Measurements from ENCODE around the gene TRAPPC6A.

The TRAPPC6A gene

GRCh38 chr19:45142016-45142725 is 35.9 kb downstream of the TRAPPC6A start:
- Histone ChIP-seq H3K27me3 (ENCODE audit: control insufficient read depth in 5 of 5, insufficient read depth in 4 of 5, low read length in 5 of 5) (no peaks in the 10 kb centered on the region), H3K4me1 (ENCODE audit: control insufficient read depth in 5 of 5, insufficient read depth in 5 of 5, low read length in 5 of 5) (peaks cover 0 to 4% (median 3%) of the 10 kb centered on the region in 5 donors), H3K4me3 (ENCODE audit: low read depth in 1 of 5, low read length in 5 of 5) (no peak overlapping the region), H3K27ac (ENCODE audit: low read depth, low read length) (no peak overlapping the region), H3K36me3 (ENCODE audit: control insufficient read depth in 5 of 5, insufficient read depth in 5 of 5, low read length in 5 of 5) (peaks cover 0 to 55% (median 47%) of the 10 kb centered on the region in 5 donors), H3K9ac (ENCODE audit: low read length in 5 of 5) (no peak overlapping the region), H3K9me3 (ENCODE audit: control insufficient read depth in 5 of 5, low read length in 5 of 5) (no peaks in the 10 kb centered on the region)

- Histone ChIP-seq H3K36me3 (ENCODE audit: control insufficient read depth in 5 of 5, insufficient read depth in 5 of 5, low read length in 5 of 5) (peaks cover 0 to 49% (median 44%) of the 10 kb centered on the region in 5 donors), H3K9me3 (ENCODE audit: control insufficient read depth in 5 of 5, low read length in 5 of 5) (no peaks in the 10 kb centered on the region), H3K4me1 (ENCODE audit: control insufficient read depth in 5 of 5, insufficient read depth in 5 of 5, low read length in 5 of 5) (peaks cover 0 to 11% (median 8%) of the 10 kb centered on the region in 5 donors), H3K4me3 (ENCODE audit: low read depth in 1 of 5, low read length in 5 of 5) (no peak overlapping the region), H3K9ac (ENCODE audit: low read length in 5 of 5) (no peak overlapping the region), H3K27ac (ENCODE audit: low read depth, low read length) (no peak overlapping the region), H3K27me3 (ENCODE audit: control insufficient read depth in 5 of 5, insufficient read depth in 4 of 5, low read length in 5 of 5) (no peaks in the 10 kb centered on the region)
These were observed 36.7 kb downstream of the TRAPPC6A start for GRCh38 chr19:45141203-45141900.

GRCh38 chr19:45140533-45140932 is 37.5 kb downstream of the TRAPPC6A start:
- Histone ChIP-seq H3K27me3 (ENCODE audit: control insufficient read depth in 5 of 5, insufficient read depth in 4 of 5, low read length in 5 of 5) (no peaks in the 10 kb centered on the region), H3K4me3 (ENCODE audit: low read depth in 1 of 5, low read length in 5 of 5) (no peak overlapping the region), H3K27ac (ENCODE audit: low read depth, low read length) (no peak overlapping the region), H3K9me3 (ENCODE audit: control insufficient read depth in 5 of 5, low read length in 5 of 5) (no peaks in the 10 kb centered on the region), H3K9ac (ENCODE audit: low read length in 5 of 5) (no peak overlapping the region), H3K4me1 (ENCODE audit: control insufficient read depth in 5 of 5, insufficient read depth in 5 of 5, low read length in 5 of 5) (peaks cover 0 to 12% (median 8%) of the 10 kb centered on the region in 5 donors), H3K36me3 (ENCODE audit: control insufficient read depth in 5 of 5, insufficient read depth in 5 of 5, low read length in 5 of 5) (peaks cover 0 to 42% (median 39%) of the 10 kb centered on the region in 5 donors)

DNA sequence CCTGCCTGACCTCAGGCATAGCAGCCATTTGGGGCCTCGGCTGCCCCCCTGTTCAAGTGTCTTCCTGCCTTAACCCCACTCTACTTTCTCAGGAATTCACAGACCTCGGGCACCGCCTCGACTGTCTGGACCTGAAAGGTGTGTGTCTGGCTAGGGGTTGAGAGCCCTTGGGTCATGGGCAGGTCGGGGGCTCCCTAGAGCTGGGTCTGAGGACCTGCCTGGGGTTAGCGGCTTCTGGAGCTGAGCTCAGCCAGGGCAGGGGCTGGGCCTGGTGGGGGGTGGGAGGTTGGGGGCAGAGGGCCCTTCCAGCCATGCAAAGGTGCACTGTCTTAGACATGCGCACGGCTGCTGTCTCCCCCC is 37.9 kb downstream of the TRAPPC6A start:
- Histone ChIP-seq H3K36me3 (ENCODE audit: control insufficient read depth in 5 of 5, insufficient read depth in 5 of 5, low read length in 5 of 5) (peaks cover 0 to 38% (median 35%) of the 10 kb centered on the region in 5 donors), H3K4me1 (ENCODE audit: control insufficient read depth in 5 of 5, insufficient read depth in 5 of 5, low read length in 5 of 5) (peaks cover 0 to 12% (median 8%) of the 10 kb centered on the region in 5 donors), H3K27me3 (ENCODE audit: control insufficient read depth in 5 of 5, insufficient read depth in 4 of 5, low read length in 5 of 5) (no peaks in the 10 kb centered on the region), H3K9me3 (ENCODE audit: control insufficient read depth in 5 of 5, low read length in 5 of 5) (no peaks in the 10 kb centered on the region), H3K9ac (ENCODE audit: low read length in 5 of 5) (no peak overlapping the region), H3K27ac (ENCODE audit: low read depth, low read length) (no peak overlapping the region), H3K4me3 (ENCODE audit: low read depth in 1 of 5, low read length in 5 of 5) (no peak overlapping the region)

DNA sequence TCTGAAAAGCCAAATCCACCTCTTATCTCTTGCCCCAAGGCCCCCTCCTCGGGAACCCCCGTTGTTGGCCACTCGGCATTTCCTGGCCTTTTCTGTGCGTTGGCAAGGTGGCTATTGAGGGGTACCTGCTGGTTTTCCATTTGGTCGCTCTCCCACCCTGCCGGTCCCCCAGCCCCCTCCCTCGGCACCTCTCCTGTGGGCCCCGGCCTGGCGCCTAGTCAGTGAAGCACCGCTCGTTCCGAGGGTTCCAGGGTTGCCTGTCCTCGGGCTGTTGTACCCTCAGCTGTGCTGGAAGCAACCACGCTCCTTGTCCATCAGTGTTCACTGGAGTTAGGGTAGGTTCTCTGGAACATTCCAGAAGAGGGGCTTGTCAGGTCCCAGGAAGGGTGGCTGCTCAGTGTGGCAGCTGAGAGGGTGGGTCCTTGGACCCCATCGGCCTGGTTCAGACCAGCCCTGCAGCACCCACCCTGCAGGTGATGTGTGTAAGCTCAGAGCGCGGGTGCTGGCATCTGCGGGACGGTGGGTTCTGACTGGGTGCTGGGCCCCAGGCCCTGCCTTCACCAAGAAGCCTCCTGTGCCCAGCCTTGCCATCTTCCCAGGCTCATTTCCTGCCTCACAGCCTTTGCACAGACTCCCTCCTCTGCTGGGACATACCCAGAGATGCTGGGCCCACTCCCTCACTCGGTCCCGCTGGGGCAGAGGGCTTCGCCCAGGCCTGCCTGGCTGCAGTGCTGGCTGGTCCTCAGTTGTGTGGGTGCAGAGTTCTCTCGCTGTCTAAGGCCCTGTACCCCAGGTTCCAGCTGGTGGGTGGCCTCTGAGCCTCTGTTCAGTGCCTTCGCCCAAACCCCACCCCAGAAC is 38.5 kb downstream of the TRAPPC6A start:
- Histone ChIP-seq H3K9me3 (ENCODE audit: control insufficient read depth in 5 of 5, low read length in 5 of 5) (no peaks in the 10 kb centered on the region), H3K4me3 (ENCODE audit: low read depth in 1 of 5, low read length in 5 of 5) (no peak overlapping the region), H3K27ac (ENCODE audit: low read depth, low read length) (no peak overlapping the region), H3K4me1 (ENCODE audit: control insufficient read depth in 5 of 5, insufficient read depth in 5 of 5, low read length in 5 of 5) (peaks cover 0 to 12% (median 8%) of the 10 kb centered on the region in 5 donors), H3K27me3 (ENCODE audit: control insufficient read depth in 5 of 5, insufficient read depth in 4 of 5, low read length in 5 of 5) (no peaks in the 10 kb centered on the region), H3K9ac (ENCODE audit: low read length in 5 of 5) (no peak overlapping the region), H3K36me3 (ENCODE audit: control insufficient read depth in 5 of 5, insufficient read depth in 5 of 5, low read length in 5 of 5) (peaks cover 0 to 33% (median 31%) of the 10 kb centered on the region in 5 donors)

DNA sequence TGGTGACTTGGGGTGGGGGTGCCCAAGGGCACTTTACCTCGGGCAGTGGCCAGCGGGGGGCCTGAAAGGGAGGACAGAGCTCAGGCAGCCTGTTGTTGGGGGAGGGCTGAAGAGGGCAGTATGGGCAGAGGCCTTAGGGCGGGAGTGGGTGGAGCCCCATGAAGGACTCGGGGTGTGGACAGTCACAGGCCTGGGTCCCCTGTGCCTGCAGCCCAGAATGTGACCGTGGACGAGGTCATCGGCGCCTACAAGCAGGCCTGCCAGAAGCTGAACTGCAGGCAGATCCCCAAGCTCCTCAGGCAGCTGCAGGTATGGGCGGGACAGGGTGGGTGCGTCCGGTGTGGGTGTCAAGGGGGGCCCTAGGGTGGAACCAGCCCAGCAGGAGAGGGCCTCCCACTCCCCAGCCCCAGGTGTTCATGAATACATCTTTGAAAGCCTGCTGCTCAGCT is 39.7 kb downstream of the TRAPPC6A start:
- Histone ChIP-seq H3K9me3 (ENCODE audit: control insufficient read depth in 5 of 5, low read length in 5 of 5) (no peaks in the 10 kb centered on the region), H3K36me3 (ENCODE audit: control insufficient read depth in 5 of 5, insufficient read depth in 5 of 5, low read length in 5 of 5) (peaks cover 0 to 29% (median 28%) of the 10 kb centered on the region in 5 donors), H3K4me3 (ENCODE audit: low read depth in 1 of 5, low read length in 5 of 5) (no peak overlapping the region), H3K27ac (ENCODE audit: low read depth, low read length) (no peak overlapping the region), H3K27me3 (ENCODE audit: control insufficient read depth in 5 of 5, insufficient read depth in 4 of 5, low read length in 5 of 5) (no peaks in the 10 kb centered on the region), H3K9ac (ENCODE audit: low read length in 5 of 5) (no peak overlapping the region), H3K4me1 (ENCODE audit: control insufficient read depth in 5 of 5, insufficient read depth in 5 of 5, low read length in 5 of 5) (peaks cover 0 to 12% (median 8%) of the 10 kb centered on the region in 5 donors)

DNA sequence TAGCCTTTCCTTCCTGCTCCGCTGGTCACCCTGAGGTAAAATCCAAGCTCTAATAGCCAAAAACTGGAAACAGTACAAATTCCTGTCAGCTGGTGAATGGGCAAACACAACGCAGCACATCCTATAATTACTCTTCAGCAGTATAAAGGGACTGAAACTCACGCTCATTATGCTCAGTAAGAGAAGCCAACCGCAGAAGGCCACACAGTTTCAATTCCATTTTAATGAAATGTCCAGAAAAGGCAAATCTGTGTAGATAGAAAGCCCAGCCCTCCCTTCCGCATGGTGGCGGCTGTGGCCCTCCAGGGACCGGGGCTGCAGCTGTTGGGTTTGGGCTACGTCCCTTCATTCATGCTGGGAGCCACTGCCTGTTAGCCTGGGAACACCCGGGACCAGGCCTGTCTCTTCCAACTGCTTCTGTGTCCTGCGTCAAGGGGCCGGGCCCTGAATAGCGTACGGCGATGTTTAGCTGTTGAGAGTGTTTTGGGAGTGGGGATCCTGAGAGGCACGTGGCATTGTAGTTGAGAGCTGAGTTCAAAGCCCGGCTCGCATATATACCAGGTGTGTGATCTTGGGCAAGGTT is 40.8 kb downstream of the TRAPPC6A start:
- no peaks in the 10 kb centered on the region for H3K9me3 ChIP-seq (ENCODE audit: control insufficient read depth in 5 of 5, low read length in 5 of 5)
- peaks cover 0 to 19% (median 17%) of the 10 kb centered on the region in 5 donors for H3K36me3 ChIP-seq (ENCODE audit: control insufficient read depth in 5 of 5, insufficient read depth in 5 of 5, low read length in 5 of 5)
- H3K4me3 ChIP-seq (ENCODE audit: low read depth in 1 of 5, low read length in 5 of 5) = no peak overlapping the region
- no peak overlapping the region for H3K9ac ChIP-seq (ENCODE audit: low read length in 5 of 5)
- H3K27ac ChIP-seq (ENCODE audit: low read depth, low read length) = no peak overlapping the region
- no peaks in the 10 kb centered on the region for H3K27me3 ChIP-seq (ENCODE audit: control insufficient read depth in 5 of 5, insufficient read depth in 4 of 5, low read length in 5 of 5)
- H3K4me1 ChIP-seq (ENCODE audit: control insufficient read depth in 5 of 5, insufficient read depth in 5 of 5, low read length in 5 of 5) = peaks cover 0 to 12% (median 8%) of the 10 kb centered on the region in 5 donors

GRCh38 chr19:45136507-45137178 is 41.4 kb downstream of the TRAPPC6A start:
- Histone ChIP-seq H3K9me3 (ENCODE audit: control insufficient read depth in 5 of 5, low read length in 5 of 5) (no peaks in the 10 kb centered on the region), H3K27ac (ENCODE audit: low read depth, low read length) (no peak overlapping the region), H3K27me3 (ENCODE audit: control insufficient read depth in 5 of 5, insufficient read depth in 4 of 5, low read length in 5 of 5) (no peaks in the 10 kb centered on the region), H3K36me3 (ENCODE audit: control insufficient read depth in 5 of 5, insufficient read depth in 5 of 5, low read length in 5 of 5) (peaks cover 0 to 12% (median 11%) of the 10 kb centered on the region in 5 donors), H3K4me1 (ENCODE audit: control insufficient read depth in 5 of 5, insufficient read depth in 5 of 5, low read length in 5 of 5) (peaks cover 0 to 12% (median 8%) of the 10 kb centered on the region in 5 donors), H3K4me3 (ENCODE audit: low read depth in 1 of 5, low read length in 5 of 5) (no peak overlapping the region), H3K9ac (ENCODE audit: low read length in 5 of 5) (no peak overlapping the region)

DNA sequence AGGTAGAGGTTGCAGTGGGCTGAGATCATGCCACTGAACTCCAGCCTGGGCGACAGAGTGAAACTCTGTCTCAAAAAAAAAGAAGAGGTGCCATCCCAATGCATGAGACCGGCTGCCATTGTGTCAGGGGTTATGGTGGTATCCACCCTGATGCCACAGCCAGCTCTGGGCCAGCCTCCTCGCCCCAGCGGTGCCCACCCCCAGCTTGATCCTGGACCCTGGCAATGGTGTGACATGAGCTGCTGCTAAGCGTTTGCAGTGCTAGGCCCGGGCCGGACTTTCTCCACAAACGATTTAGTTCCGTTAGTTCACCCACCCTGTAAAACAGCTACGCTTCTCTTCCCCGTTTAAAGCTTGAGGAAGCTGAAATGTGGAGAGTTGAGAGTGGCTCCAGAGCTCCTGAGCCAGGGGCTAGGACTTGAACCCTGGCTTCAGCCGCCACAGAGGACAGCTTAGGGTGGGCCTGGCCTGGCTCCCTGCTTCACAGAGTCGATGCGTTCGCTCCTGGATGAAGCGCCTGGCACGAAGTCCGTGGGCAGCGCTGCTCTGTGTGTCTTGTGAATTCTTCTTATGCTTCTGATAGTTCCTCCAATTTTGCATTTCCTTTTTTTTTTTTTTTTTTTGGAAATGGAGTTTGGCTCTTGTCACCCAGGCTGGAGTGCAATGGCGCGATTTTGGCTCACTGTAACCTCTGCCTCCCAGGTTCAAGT is 42.7 kb downstream of the TRAPPC6A start:
- no peaks in the 10 kb centered on the region for H3K9me3 ChIP-seq (ENCODE audit: control insufficient read depth in 5 of 5, low read length in 5 of 5)
- no peak overlapping the region for H3K4me3 ChIP-seq (ENCODE audit: low read depth in 1 of 5, low read length in 5 of 5)
- no peak overlapping the region for H3K9ac ChIP-seq (ENCODE audit: low read length in 5 of 5)
- peaks cover 0 to 12% (median 8%) of the 10 kb centered on the region in 5 donors for H3K4me1 ChIP-seq (ENCODE audit: control insufficient read depth in 5 of 5, insufficient read depth in 5 of 5, low read length in 5 of 5)
- H3K27ac ChIP-seq (ENCODE audit: low read depth, low read length) = no peak overlapping the region
- H3K27me3 ChIP-seq (ENCODE audit: control insufficient read depth in 5 of 5, insufficient read depth in 4 of 5, low read length in 5 of 5) = no peaks in the 10 kb centered on the region
- H3K36me3 ChIP-seq (ENCODE audit: control insufficient read depth in 5 of 5, insufficient read depth in 5 of 5, low read length in 5 of 5) = peaks cover 0 to 2% (median 0%) of the 10 kb centered on the region in 5 donors
